ENCODE measurements around the gene SH2B3.
"Not testable (repeated sequence)": the region's sequence is repeated elsewhere in the genome, so short reads cannot be mapped to it uniquely, and the experiment has no call there.

SH2B3 gene

DNA sequence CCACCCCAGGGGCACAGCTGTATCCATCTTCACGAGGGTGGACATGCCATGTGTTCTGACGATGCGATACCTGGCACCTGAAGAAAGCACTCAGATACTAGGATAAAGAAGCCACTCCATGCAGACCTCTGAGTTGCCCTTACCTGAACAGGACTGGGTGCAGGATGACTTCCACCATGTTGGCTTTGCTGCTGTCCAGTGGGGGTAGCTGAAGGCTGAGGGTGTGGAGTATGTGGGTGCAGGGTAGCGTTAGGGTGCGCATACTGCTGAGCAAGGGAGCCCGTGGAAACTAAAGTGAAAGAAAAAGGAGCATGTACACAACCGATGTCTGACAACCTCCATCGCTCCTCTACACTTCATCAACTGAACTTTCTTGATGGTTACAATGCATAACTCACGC is 51.3 kb downstream of the SH2B3 start:
- TF ChIP-seq EZH2phosphoT487 (conservative IDR thresholded peaks at IDR 0.05; ENCODE audit: low read length) (no peak), CTCF (IDR thresholded peaks at IDR 0.05; ENCODE audit: insufficient read depth, low read length, poor library complexity, severe bottlenecking) (no peak)
- H3K79me2 ChIP-seq (ENCODE audit: insufficient read depth, low read length), result no peaks in the 10 kb centered on the region
- H3K9me3 ChIP-seq (ENCODE audit: insufficient read depth, low read length), result no peaks in the 10 kb centered on the region
- H3F3A ChIP-seq (ENCODE audit: insufficient read depth), result peaks cover 12% of the 10 kb centered on the region; the same call in 1 of the 2 replicates
- no peak overlapping the region for H3K9ac ChIP-seq (ENCODE audit: low read length)
- H2AFZ ChIP-seq (ENCODE audit: low read depth, low read length, severe bottlenecking), result no peak overlapping the region
- H3K36me3 ChIP-seq (ENCODE audit: low read length), result peaks cover 9% of the 10 kb centered on the region
- no peaks in the 10 kb centered on the region for H4K20me1 ChIP-seq (ENCODE audit: low read depth, low read length)
- H3K4me3 ChIP-seq (ENCODE audit: insufficient read depth, low read length, poor library complexity, severe bottlenecking), result no peak overlapping the region
- no peak overlapping the region for H3K4me2 ChIP-seq (ENCODE audit: low read depth, low read length, poor library complexity, severe bottlenecking)
- H3K9me2 ChIP-seq (replicated peaks; ENCODE audit: insufficient read depth, low read length), result no peaks in the 10 kb centered on the region
- no peak overlapping the region for H3K27ac ChIP-seq (ENCODE audit: low read depth, low read length)
- no peaks in the 10 kb centered on the region for H3K27me3 ChIP-seq (ENCODE audit: low read length)

DNA sequence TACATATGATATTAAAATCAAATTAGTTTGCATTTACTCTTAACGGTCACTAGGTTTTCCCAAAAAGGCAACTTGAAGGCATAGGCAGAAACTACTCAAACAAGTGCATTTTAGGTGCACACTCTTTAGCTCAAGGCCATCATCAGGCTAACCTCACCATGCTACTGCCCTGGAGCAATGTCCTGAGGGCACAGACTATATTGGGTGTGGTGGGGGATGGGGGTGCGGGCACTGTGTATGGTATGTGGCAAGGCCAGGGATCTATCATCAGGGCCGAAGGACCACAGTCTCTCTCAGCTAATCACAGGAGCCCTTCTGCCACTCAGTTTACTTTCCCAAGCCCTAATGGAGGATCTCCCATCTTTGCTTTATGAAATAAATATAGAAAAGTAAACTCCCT is 51.9 kb downstream of the SH2B3 start:
- no peaks in the 10 kb centered on the region for H3K79me2 ChIP-seq (ENCODE audit: insufficient read depth, low read length)
- no peak overlapping the region for H3K4me3 ChIP-seq (ENCODE audit: insufficient read depth, low read length, poor library complexity, severe bottlenecking)
- no peaks in the 10 kb centered on the region for H3K9me2 ChIP-seq (replicated peaks; ENCODE audit: insufficient read depth, low read length)
- H3F3A ChIP-seq (ENCODE audit: insufficient read depth), result peaks cover 11% of the 10 kb centered on the region
- H2AFZ ChIP-seq (ENCODE audit: low read depth, low read length, severe bottlenecking), result no peak overlapping the region
- no peak overlapping the region for H3K4me2 ChIP-seq (ENCODE audit: low read depth, low read length, poor library complexity, severe bottlenecking)
- no peak overlapping the region for H3K9ac ChIP-seq (ENCODE audit: low read length)
- no peaks in the 10 kb centered on the region for H3K27me3 ChIP-seq (ENCODE audit: low read length)
- H3K27ac ChIP-seq (ENCODE audit: low read depth, low read length), result no peak overlapping the region
- no peaks in the 10 kb centered on the region for H4K20me1 ChIP-seq (ENCODE audit: low read depth, low read length)
- no peaks in the 10 kb centered on the region for H3K9me3 ChIP-seq (ENCODE audit: insufficient read depth, low read length)
- TF ChIP-seq EZH2phosphoT487 (conservative IDR thresholded peaks at IDR 0.05; ENCODE audit: low read length) (no peak), CTCF (IDR thresholded peaks at IDR 0.05; ENCODE audit: insufficient read depth, low read length, poor library complexity, severe bottlenecking) (no peak)
- H3K36me3 ChIP-seq (ENCODE audit: low read length), result peaks cover 9% of the 10 kb centered on the region

GRCh38 chr12:111458546-111459172 is 52.9 kb downstream of the SH2B3 start:
- H3K4me2 ChIP-seq (ENCODE audit: low read depth, low read length, poor library complexity, severe bottlenecking), result no peak overlapping the region
- H3K27me3 ChIP-seq (ENCODE audit: low read length), result no peaks in the 10 kb centered on the region
- H3K4me3 ChIP-seq (ENCODE audit: insufficient read depth, low read length, poor library complexity, severe bottlenecking), result no peak overlapping the region
- H3K9ac ChIP-seq (ENCODE audit: low read length), result no peak overlapping the region
- H2AFZ ChIP-seq (ENCODE audit: low read depth, low read length, severe bottlenecking), result no peak overlapping the region
- H3K79me2 ChIP-seq (ENCODE audit: insufficient read depth, low read length), result no peaks in the 10 kb centered on the region
- H4K20me1 ChIP-seq (ENCODE audit: low read depth, low read length), result no peaks in the 10 kb centered on the region
- H3K36me3 ChIP-seq (ENCODE audit: low read length), result peaks cover 9% of the 10 kb centered on the region
- no peaks in the 10 kb centered on the region for H3K9me3 ChIP-seq (ENCODE audit: insufficient read depth, low read length)
- peaks cover 16% of the 10 kb centered on the region for H3F3A ChIP-seq (ENCODE audit: insufficient read depth)
- no peaks in the 10 kb centered on the region for H3K9me2 ChIP-seq (replicated peaks; ENCODE audit: insufficient read depth, low read length)
- no peak overlapping the region for H3K27ac ChIP-seq (ENCODE audit: low read depth, low read length)
- TF ChIP-seq EZH2phosphoT487 (conservative IDR thresholded peaks at IDR 0.05; ENCODE audit: low read length), result no peak
- no peak for TF ChIP-seq CTCF (IDR thresholded peaks at IDR 0.05; ENCODE audit: insufficient read depth, low read length, poor library complexity, severe bottlenecking)

GRCh38 chr12:111460111-111460510 is 54.4 kb downstream of the SH2B3 start:
- H3K9ac ChIP-seq (ENCODE audit: low read length); H3K9me2 ChIP-seq (replicated peaks; ENCODE audit: insufficient read depth, low read length); H3K9me3 ChIP-seq (ENCODE audit: insufficient read depth, low read length); H3K79me2 ChIP-seq (ENCODE audit: insufficient read depth, low read length); H2AFZ ChIP-seq (ENCODE audit: low read depth, low read length, severe bottlenecking); H3K4me2 ChIP-seq (ENCODE audit: low read depth, low read length, poor library complexity, severe bottlenecking); H3K27me3 ChIP-seq (ENCODE audit: low read length); H4K20me1 ChIP-seq (ENCODE audit: low read depth, low read length); H3K27ac ChIP-seq (ENCODE audit: low read depth, low read length); H3K4me3 ChIP-seq (ENCODE audit: insufficient read depth, low read length, poor library complexity, severe bottlenecking): not testable (repeated sequence)
- H3K36me3 ChIP-seq (ENCODE audit: low read length), result peaks cover 17% of the 10 kb centered on the region
- H3F3A ChIP-seq (ENCODE audit: insufficient read depth), result peaks cover 12% of the 10 kb centered on the region

All from SU-DHL-6 (cell line).